ENCODE data around the gene KLHDC3.

Gene KLHDC3

DNA sequence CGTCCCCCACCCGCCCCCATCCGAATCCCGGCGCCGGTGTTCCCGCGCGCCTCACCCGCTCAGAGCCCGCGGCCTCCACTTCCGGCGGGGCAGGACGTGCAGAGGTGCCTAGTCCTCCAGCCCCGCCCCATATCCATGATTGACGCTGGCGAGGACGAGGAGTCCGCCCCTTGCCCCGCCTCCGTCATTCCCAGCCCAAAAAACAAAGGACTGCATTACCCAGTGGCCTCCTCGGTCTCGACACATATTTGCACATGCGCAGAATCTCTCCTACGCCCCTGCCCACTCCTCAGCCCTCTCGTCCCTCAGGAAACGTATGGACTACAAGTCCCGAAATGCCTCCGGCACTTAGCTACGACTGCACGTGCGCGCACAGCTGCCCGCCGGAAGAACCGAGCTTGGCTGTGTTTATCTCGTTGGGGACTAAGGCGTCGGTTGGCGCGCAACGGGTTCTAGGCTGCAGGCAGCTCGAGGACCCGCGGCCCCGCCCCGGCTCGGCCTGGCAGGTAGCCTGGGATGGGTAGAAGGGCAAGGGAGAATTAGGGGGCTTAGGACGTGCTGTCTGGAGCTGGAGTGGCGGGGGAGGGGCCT lies at the start of gene KLHDC3, which contains the start of gene MEA1:
KLHDC3 (plus strand) TSS at position 407 of the 591 bp plus-strand sequence. CDS start 2,944 bp downstream, outside the sequence.
MEA1 (minus strand) TSS at position 104 of the 591 bp plus-strand sequence. CDS start 133 bp downstream, outside the sequence.
- peak; percentile 100 for DNase-seq

DNA sequence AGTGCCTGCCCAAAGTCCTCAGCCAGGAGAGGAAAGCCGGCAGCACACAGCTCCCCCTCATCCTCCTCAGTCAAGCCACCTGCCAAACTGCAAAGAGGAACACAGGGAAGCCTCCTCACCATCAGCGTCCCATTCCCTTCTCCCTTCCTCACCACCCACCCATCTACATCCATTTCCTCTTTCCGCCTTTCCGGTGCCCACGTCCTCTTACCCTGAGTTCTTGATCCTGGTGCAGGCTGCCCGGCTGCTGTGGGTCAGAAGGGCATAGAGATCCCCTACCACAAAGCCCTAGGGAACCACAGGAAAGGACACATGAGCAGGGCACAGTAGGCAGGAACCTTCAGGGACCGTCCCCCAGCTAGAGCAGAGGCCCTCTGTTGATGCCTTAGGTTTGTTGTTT lies 47.5 kb upstream of the KLHDC3 start:
- no peak for DNase-seq

GRCh38 chr6:42967228-42967627 lies 46.8 kb upstream of the KLHDC3 start:
- no peak for DNase-seq

GRCh38 chr6:42968126-42968701 lies 45.8 kb upstream of the KLHDC3 start:
- no peak for DNase-seq

GRCh38 chr6:42968783-42969182 lies 45.3 kb upstream of the KLHDC3 start:
- no peak for DNase-seq

- no peak for DNase-seq
Measured at GRCh38 chr6:42969431-42969830, 44.6 kb upstream of the KLHDC3 start.

GRCh38 chr6:42969934-42970333 lies 44.1 kb upstream of the KLHDC3 start:
- no peak for DNase-seq

GRCh38 chr6:42970871-42971612 lies 43.0 kb upstream of the KLHDC3 start:
- DNase-seq: no peak

- no peak for DNase-seq
Measured at GRCh38 chr6:42971746-42972327, 42.2 kb upstream of the KLHDC3 start.

- DNase-seq: no peak
Measured at GRCh38 chr6:42973926-42974325, 40.1 kb upstream of the KLHDC3 start.

DNA sequence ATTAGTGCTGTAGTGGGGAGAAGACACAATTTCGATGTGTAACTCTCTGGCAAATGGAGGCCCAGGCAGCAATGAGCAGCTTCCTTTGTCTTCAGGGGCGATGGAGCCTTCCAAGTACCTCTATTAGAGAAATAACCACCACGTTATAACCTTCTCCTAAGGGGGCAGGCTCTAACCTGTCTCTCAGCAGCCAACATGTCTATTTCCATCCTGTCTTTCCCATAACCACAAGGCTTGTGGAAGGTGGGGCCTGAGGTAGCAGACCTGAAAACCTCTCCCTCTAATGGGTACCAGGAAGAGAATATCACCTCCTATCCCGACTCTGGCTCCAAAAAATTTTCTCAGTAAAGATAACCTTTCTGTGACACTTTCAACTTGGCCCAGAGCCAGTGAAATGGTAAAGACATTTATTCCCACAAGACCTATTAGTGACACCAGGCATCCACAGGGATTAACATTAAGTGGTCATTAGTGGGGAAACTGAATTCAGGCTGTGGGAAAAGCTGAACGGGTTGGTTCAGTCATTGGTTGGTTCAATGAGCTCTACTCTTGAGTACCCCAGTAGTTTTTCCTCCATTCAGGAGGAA lies 39.0 kb upstream of the KLHDC3 start:
- peak; percentile 21 for DNase-seq

GRCh38 chr6:42978487-42978838 lies 35.6 kb upstream of the KLHDC3 start:
- DNase-seq: no peak

DNA sequence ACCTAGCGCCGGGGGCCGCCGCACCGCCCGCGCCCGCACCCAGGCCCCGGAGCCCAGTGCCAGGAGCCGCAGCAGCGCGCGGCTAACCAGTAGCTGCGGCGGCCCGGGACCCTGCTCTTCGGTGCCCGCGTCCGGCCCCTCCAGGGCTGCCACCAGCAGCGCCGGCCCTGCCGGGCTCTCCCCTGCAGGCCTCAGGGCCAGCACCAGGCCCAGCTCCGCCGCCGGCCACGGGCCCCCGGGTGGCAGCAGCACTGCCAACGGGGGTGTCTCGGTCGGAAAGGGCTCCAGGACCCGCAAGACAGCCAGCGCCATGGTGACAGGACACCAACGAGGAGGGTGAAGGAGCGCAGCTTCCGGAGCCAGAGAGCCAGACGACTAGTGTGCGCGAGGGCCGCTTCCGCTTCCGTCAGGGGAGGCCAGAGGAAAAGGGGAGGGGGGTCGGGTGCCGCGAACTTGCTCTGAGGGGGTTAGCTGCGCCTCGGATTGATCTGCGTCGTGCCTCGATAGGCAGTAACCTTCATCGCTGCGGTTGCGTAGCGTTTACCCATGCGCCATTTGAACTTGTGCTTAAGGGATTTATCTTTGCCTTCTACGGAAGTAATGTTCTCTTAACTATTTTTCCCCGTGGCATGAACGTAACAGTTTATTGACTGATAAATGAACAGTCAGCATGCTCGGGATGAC lies 35.1 kb upstream of the KLHDC3 start, which contains the start of gene PEX6:
PEX6 (minus strand) TSS at position 343 of the 684 bp plus-strand sequence; CDS start at position 312, 31 bp downstream.
- DNase-seq: peak; percentile 96

- no peak for DNase-seq
Measured at GRCh38 chr6:42979523-42980177, 34.4 kb upstream of the KLHDC3 start.

- no peak for DNase-seq
Measured at GRCh38 chr6:42981836-42982235, 32.2 kb upstream of the KLHDC3 start.

DNA sequence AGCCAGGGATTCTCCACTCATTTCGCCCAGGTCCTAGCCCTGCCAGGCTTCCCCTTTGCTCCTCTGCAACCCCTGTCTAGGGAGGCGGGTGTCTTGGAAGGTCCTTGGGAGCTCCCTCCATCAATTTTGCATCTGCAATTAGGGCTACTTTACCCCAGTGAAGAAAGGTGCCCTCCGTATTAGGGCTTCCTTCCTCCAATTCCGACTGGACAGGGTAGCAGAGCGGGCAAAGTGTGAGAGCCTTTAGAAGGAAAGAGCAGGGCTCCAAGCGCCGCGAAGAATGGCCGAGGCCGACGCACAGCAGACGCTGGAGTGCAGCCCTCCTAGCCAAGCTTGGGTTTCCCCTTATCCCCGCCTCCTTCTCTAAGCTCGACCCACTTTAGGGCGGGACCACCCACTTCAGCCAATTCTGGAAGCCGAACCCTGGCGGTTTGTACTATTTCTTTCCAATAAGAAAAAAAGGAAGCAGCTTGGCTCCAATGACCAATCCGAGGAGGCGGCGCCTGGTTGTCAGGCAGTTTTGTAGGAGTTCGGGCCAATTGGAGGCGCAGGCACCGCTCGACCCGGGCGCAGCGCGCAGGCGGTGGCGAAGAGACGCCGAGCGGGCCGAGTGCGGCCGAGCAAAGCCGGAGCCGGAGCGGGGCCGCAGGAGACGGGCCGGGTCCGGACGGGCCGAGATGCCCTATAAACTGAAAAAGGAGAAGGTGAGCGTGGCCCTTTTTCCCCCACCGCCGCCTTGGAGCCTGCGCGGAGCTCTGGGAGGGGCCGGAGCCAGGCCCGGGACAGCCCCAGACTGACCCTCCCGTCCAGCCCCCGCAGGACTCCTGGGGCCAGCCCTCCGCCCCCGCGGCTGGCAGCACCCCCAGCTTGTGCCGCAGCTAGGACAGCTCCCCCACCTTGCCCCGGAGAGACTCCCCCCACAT lies 29.8 kb upstream of the KLHDC3 start, which contains the start of gene PPP2R5D:
PPP2R5D (plus strand) TSS at position 570 of the 923 bp plus-strand sequence; CDS start at position 678, 108 bp downstream.
- peak; percentile 99 for DNase-seq

DNA sequence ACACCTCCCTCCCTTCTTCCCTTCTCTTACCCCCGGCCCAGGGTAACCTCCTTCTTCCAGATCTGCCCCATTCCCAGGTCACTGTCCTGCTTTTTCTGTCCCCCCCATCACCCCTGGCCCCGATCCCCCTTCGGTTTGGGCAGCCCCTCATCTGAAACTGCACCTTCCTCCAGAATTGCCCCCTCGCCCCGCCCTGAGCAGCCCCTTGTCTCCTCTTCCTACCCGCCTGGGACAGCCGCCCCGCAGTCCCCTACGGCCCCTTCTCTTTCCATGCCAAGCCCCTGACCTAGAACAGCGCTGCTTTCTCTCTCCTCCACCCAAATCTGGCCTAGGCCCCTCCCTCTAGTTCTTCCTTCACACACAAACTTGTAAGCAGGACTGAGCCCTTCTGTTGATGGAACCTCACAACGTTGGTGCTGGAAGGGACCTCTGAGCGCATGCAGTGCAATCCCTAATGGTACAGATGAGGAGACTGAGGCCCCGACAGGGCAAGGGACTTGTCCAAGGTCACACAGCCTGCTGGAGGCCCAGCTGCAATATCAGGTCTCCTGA lies 29.0 kb upstream of the KLHDC3 start:
- peak; percentile 62 for DNase-seq

GRCh38 chr6:42987533-42988451 lies 26.3 kb upstream of the KLHDC3 start:
- no peak for DNase-seq

DNA sequence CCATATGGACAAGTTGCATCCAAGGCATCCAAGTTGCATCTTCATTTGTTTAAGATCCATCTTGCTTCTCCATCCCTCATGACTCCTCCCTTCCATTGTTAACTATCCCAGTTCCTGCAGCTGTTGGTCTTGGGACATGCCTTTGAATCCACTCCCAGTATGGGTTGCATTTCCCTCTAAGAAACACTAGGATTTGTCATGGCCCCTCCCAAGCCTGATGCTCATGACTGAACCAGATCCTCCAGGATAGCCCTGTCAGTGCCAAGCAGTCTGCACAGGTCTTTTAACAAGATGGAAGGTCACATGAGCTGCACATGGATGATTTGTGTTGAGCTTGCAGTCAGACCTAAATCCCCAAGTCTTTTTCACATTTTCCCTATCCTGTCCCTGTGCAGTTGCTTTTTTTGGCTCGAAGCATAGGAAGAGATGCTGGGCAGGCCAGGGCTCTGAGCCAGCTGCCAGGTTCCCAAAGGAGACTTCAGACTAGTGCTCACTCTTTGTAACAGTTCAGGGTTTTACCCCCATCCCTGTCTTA lies 25.5 kb upstream of the KLHDC3 start:
- DNase-seq: no peak

Measured in eye (tissue), 1 donor.